A549 (cell line): ENCODE data around the gene CYB561. TPM values are rescaled to one million over a fixed set of nuclear protein-coding genes. Genes with fewer than 3 reads are reported as not detected.
"Not testable (repeated sequence)": the region's sequence is repeated elsewhere in the genome, so short reads cannot be mapped to it uniquely, and the experiment has no call there.

Experiments used
- ATAC-seq, 2 experiments: fragments of 200-7000 bp in 1 of 2; fragments of >200 bp in 1 of 2; cut with Nextera tagmentation in 1 of 2; cut with Tn5 transposase in 1 of 2; 3 replicates each; pipeline versions ENCODE4 v1.8.0 to v1.9.1; 2018 to 2020; ENCODE audit warnings: mild to moderate bottlenecking in 1 of 2, moderate library complexity in 1 of 2
- CTCF ChIA-PET: fragments of 300-600 bp; sonication (Branson Sonifier 250); formaldehyde crosslinking; extraction: SDS; loops from one replicate; lab custom pipeline; 2021; ENCODE audit warnings: antibody characterized with exemption, inconsistent platforms; lab: Yijun Ruan, JAX
- POLR2A ChIA-PET: fragments of 350-600 bp; formaldehyde crosslinking; extraction: SDS; loops from one replicate; lab custom pipeline; 2021; ENCODE audit warnings: antibody characterized with exemption, inconsistent platforms; lab: Yijun Ruan, JAX
- DNase-seq, 2 experiments: peaks; one replicate each; pipeline versions ENCODE4 v3.0.0 to v3.0.0-alpha.2; 2011 to 2016; ENCODE audit warnings: low read depth in 1 of 2, low spot score in 1 of 2
- FAIRE-seq: peaks from 2 replicates; lab custom pipeline; 2011; peaks lifted over from hg19 to GRCh38; lab: Jason Lieb, UNC
- H3K27ac ChIP-seq, 2 experiments: fragments of >200 bp; sonication (Bioruptor Twin); formaldehyde crosslinking; 3 replicates each; pipeline ENCODE4 v1.5.1; 2016 to 2017
- H3K4me1 ChIP-seq: fragments of >200 bp; sonication (Bioruptor Twin); formaldehyde crosslinking; 3 replicates; pipeline ENCODE4 v1.6.1; 2016
- H3K4me2 ChIP-seq: fragments of >200 bp; sonication (Bioruptor Twin); formaldehyde crosslinking; 3 replicates; pipeline ENCODE4 v1.6.1; 2016
- H3K4me3 ChIP-seq: fragments of >200 bp; sonication (Bioruptor Twin); formaldehyde crosslinking; 3 replicates; pipeline ENCODE4 v1.5.1; 2016
- H3K9me3 ChIP-seq: fragments of >200 bp; sonication (Bioruptor Twin); formaldehyde crosslinking; 3 replicates; pipeline ENCODE4 v1.6.1; 2016
- EHMT2 ChIP-seq: fragments of 200-600 bp; sonication (generic); IDR thresholded peaks from 2 replicates; pipeline ENCODE4 v1.6.1; 2016; ENCODE audit warnings: antibody characterized with exemption, low read depth, mild to moderate bottlenecking, moderate library complexity
- ESRRA ChIP-seq: fragments of 150-350 bp; IDR thresholded peaks from 2 replicates; pipeline ENCODE4 v1.6.1; 2014; ENCODE audit warnings: mild to moderate bottlenecking, low read length, borderline replicate concordance
- FOSL2 ChIP-seq, 2 experiments: fragments of 450-650 bp in 1 of 2; fragments of >200 bp in 1 of 2; sonication (Bioruptor Twin) in 1 of 2; formaldehyde crosslinking; IDR thresholded peaks; 2 replicates each; pipeline versions ENCODE4 v1.5.0 to v1.6.1; 2016 to 2020; ENCODE audit warnings: mild to moderate bottlenecking in 1 of 2, moderate library complexity in 1 of 2
- GATA3 ChIP-seq: IDR thresholded peaks from 2 replicates; pipeline ENCODE4 v1.6.1; 2012; ENCODE audit warnings: borderline replicate concordance
- HEYL ChIP-seq: fragments of 250-450 bp; sonication (Bioruptor Pico); IDR thresholded peaks from 2 replicates; pipeline ENCODE4 v1.8.0; 2021; ENCODE audit warnings: mild to moderate bottlenecking, moderate library complexity
- HOXB5 ChIP-seq: fragments of 250-450 bp; sonication (Bioruptor Pico); IDR thresholded peaks from 2 replicates; pipeline ENCODE4 v1.5.0; 2020; ENCODE audit warnings: mild to moderate bottlenecking, moderate library complexity
- JUNB ChIP-seq: fragments of >200 bp; sonication (Bioruptor Twin); formaldehyde crosslinking; IDR thresholded peaks from 2 replicates; pipeline ENCODE4 v1.6.1; 2016
- KDM1A ChIP-seq: fragments of 200-600 bp; sonication (generic); IDR thresholded peaks from 2 replicates; pipeline ENCODE4 v1.6.1; 2016; ENCODE audit warnings: low read depth, mild to moderate bottlenecking
- MYC ChIP-seq: IDR thresholded peaks from 2 replicates; pipeline ENCODE4 v1.6.1; 2012; ENCODE audit warnings: mild to moderate bottlenecking, inconsistent platforms, low read length, improper control_type of control experiment, borderline replicate concordance
- NPAS2 ChIP-seq: fragments of 250-450 bp; sonication (Bioruptor Pico); IDR thresholded peaks from 2 replicates; pipeline ENCODE4 v1.8.0; 2022; ENCODE audit warnings: mild to moderate bottlenecking, moderate library complexity, borderline replicate concordance
- RNF2 ChIP-seq: fragments of 200-600 bp; sonication (generic); IDR thresholded peaks from 2 replicates; pipeline ENCODE4 v1.6.1; 2016; ENCODE audit warnings: low read depth, mild to moderate bottlenecking, antibody characterized with exemption, moderate library complexity, borderline replicate concordance
- SREBF2 ChIP-seq: fragments of 450-650 bp; IDR thresholded peaks from 2 replicates; pipeline ENCODE4 v1.6.1; 2014; ENCODE audit warnings: mild to moderate bottlenecking, moderate library complexity
- TP53 ChIP-seq: fragments of 250-450 bp; sonication (Bioruptor Pico); IDR thresholded peaks from 2 replicates; pipeline ENCODE4 v1.5.0; 2021; ENCODE audit warnings: mild to moderate bottlenecking, moderate library complexity
- ZFP36 ChIP-seq: fragments of 450-650 bp; IDR thresholded peaks from 2 replicates; pipeline ENCODE4 v1.6.1; 2014; ENCODE audit warnings: borderline replicate concordance; ENCODE audit not compliant: partially characterized antibody
- ZNF302 ChIP-seq: fragments of 250-450 bp; sonication (Bioruptor Pico); IDR thresholded peaks from 2 replicates; pipeline ENCODE4 v1.9.0; 2021; ENCODE audit warnings: inconsistent platforms, mild to moderate bottlenecking, moderate library complexity
- WGBS: methylation state at CpG from one replicate; pipeline ENCODE4 v1.1.6; 2017; ENCODE audit errors: missing lambda C conversion rate; 5-methylcytosine and 5-hydroxymethylcytosine counted together
- polyA plus RNA-seq, 4 experiments: library from polyadenylated mRNA; depleted of rRNA in 3 of 4; stranded (reverse); fragments of >200 nt; fragmentation: RNase III in 1 of 4; extraction: RNeasy Plus Mini Kit Qiagen cat#74134 plus additional on column Dnase treatment in 1 of 4; gene quantifications; 2 replicates in 3 of 4; 3 replicates in 1 of 4; pipeline ENCODE4 v1.2.3, GENCODE V29; 2011 to 2017
- TF ChIP-seq, protein P1 (sequence below): IDR thresholded peaks from 2 replicates; pipeline ENCODE4 v1.6.1; 2012; ENCODE audit warnings: low read depth, borderline replicate concordance
- TF ChIP-seq, protein P2 (sequence below): fragments of 150-350 bp; IDR thresholded peaks from 2 replicates; pipeline ENCODE4 v1.6.1; 2014; ENCODE audit warnings: low read depth, mild to moderate bottlenecking, low read length
- TF ChIP-seq, protein P3 (sequence below): fragments of 450-650 bp; IDR thresholded peaks from 2 replicates; pipeline ENCODE4 v1.6.1; 2014; ENCODE audit warnings: antibody characterized with exemption

The CYB561 gene
- polyA plus RNA-seq, 2 of the 4 experiments (the other 2 are of a cell fraction): 16.6 to 27.2 TPM

DNA sequence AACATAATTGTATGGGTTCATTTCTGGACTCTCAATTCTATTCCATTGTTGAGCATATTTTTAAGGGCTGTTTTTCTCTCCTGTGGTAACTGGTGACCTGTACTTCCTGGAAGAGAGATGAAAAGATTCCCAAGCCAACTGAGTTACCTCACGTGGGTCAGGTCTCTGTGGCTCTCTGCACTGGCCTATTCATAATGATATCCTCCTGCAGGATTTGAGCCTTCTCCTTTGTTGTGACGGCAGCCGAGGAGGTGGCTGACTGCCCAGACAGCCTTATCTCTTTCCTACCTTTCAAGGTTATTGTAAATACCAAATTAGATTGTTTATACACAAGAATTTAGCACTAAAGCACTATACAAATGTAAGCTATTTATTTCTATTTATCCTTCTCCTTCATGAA, 28.1 kb upstream of the CYB561 start:
- no peak for DNase-seq
- no peak overlapping the region for H3K4me2 ChIP-seq
- H3K27ac ChIP-seq: no peak overlapping the region
- 25% methylated on average over 3 of the region's 3 CpGs for WGBS
- ChIA-PET CTCF (interaction anchor here (1.2 to 13.8 kb wide), 2 partner anchors 35 to 48 kb away, joined by 3 to 347 read pairs; partner anchors contain the start of gene CYB561), POLR2A (no interaction called here)
- peaks cover 13% of the 10 kb centered on the region for H3K4me1 ChIP-seq
- no peak for ATAC-seq
- H3K4me3 ChIP-seq: no peak overlapping the region
- FAIRE-seq: no peak
- no peaks in the 10 kb centered on the region for H3K9me3 ChIP-seq
- TF ChIP-seq HOXB5: no peak
- TF ChIP-seq NPAS2 (CRISPR knock-in tag): no peak
- no peak for TF ChIP-seq ESRRA
- TF ChIP-seq, protein P1, sequence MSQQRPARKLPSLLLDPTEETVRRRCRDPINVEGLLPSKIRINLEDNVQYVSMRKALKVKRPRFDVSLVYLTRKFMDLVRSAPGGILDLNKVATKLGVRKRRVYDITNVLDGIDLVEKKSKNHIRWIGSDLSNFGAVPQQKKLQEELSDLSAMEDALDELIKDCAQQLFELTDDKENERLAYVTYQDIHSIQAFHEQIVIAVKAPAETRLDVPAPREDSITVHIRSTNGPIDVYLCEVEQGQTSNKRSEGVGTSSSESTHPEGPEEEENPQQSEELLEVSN: no peak

DNA sequence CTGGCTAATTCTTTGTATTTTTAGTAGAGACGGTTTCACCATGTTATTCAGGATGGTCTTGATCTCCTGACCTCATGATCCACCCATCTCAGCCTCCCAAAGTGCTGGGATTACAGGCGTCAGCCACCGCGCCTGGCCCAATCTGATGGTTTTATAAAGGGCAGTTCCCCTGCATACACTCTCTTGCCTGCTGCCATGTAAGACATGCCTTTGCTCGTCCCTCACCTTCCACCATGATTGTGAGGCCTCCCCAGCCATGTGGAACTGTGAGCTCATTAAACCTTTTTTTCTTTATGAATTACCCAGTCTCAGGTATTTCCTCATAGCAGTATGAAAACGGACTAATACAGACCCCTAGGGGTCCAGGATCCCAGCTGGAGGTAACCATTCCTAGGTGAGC, 22.0 kb upstream of the CYB561 start:
- POLR2A ChIA-PET: not testable (repeated sequence)
- CTCF ChIA-PET: interaction anchor here (1.0 to 5.3 kb wide), 5 partner anchors 12 to 144 kb away, joined by 3 to 51 read pairs (median 3); partner anchors contain the start of gene CYB561
- WGBS: 77% methylated on average over 6 of the region's 6 CpGs

GRCh38 chr17:63464691-63465236, 18.7 kb upstream of the CYB561 start:
- CTCF ChIA-PET: interaction anchor here (0.8 to 2.2 kb wide), 6 partner anchors 12 to 324 kb away, joined by 3 to 7 read pairs (median 4); no protein-coding TSS in a partner anchor
- FAIRE-seq: no peak
- WGBS: 51% methylated on average over 4 of the region's 4 CpGs

More for the DNA sequence above, 22.0 kb upstream of the CYB561 start:
- DNase-seq, H3K27ac ChIP-seq, FAIRE-seq, H3K4me2 ChIP-seq, H3K4me1 ChIP-seq, H3K4me3 ChIP-seq, H3K9me3 ChIP-seq, ATAC-seq: not testable (repeated sequence)

GRCh38 chr17:63463771-63464170, 17.7 kb upstream of the CYB561 start:
- POLR2A ChIA-PET: no interaction called here
- TF ChIP-seq TP53 (CRISPR knock-in tag) (no peak), ZFP36 (no peak), RNF2 (no peak), KDM1A (no peak), ZNF302 (CRISPR knock-in tag) (no peak), SREBF2 (no peak), MYC (no peak), GATA3 (no peak), HEYL (CRISPR knock-in tag) (no peak), JUNB (no peak), EHMT2 (no peak)
- TF ChIP-seq, protein P2, sequence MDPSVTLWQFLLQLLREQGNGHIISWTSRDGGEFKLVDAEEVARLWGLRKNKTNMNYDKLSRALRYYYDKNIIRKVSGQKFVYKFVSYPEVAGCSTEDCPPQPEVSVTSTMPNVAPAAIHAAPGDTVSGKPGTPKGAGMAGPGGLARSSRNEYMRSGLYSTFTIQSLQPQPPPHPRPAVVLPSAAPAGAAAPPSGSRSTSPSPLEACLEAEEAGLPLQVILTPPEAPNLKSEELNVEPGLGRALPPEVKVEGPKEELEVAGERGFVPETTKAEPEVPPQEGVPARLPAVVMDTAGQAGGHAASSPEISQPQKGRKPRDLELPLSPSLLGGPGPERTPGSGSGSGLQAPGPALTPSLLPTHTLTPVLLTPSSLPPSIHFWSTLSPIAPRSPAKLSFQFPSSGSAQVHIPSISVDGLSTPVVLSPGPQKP: no peak
- TF ChIP-seq, all 56 proteins: peak for 0
- Histone ChIP-seq H3K9me3 (no peaks in the 10 kb centered on the region), H3K27ac (no peak overlapping the region), H3K4me1 (peaks cover 25% of the 10 kb centered on the region), H3K4me3 (no peak overlapping the region), H3K4me2 (no peak overlapping the region)
- CTCF ChIA-PET: interaction anchor here (1.0 to 2.0 kb wide), 6 partner anchors 9 to 149 kb away, joined by 3 to 13 read pairs (median 6); partner anchors contain the start of gene CYB561
- no peak for ATAC-seq
- DNase-seq: no peak
- WGBS: 63% methylated on average over 3 of the region's 3 CpGs
- no peak for FAIRE-seq

More at GRCh38 chr17:63464691-63465236, 18.7 kb upstream of the CYB561 start:
- Histone ChIP-seq H3K4me3 (no peak overlapping the region), H3K4me1 (peaks cover 25% of the 10 kb centered on the region), H3K9me3 (no peaks in the 10 kb centered on the region), H3K27ac (no peak overlapping the region), H3K4me2 (no peak overlapping the region)
- ATAC-seq: no peak
- POLR2A ChIA-PET: no interaction called here
- TF ChIP-seq, protein P3, sequence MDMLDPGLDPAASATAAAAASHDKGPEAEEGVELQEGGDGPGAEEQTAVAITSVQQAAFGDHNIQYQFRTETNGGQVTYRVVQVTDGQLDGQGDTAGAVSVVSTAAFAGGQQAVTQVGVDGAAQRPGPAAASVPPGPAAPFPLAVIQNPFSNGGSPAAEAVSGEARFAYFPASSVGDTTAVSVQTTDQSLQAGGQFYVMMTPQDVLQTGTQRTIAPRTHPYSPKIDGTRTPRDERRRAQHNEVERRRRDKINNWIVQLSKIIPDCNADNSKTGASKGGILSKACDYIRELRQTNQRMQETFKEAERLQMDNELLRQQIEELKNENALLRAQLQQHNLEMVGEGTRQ: peak; percentile 33; the same call in 1 of the 2 replicates
- no peak for TF ChIP-seq FOSL2 (IDR thresholded peaks at IDR 0.05)
- TF ChIP-seq FOSL2 (CRISPR knock-in tag; IDR thresholded peaks at IDR 0.05): no peak
- DNase-seq: no peak
